K562 (cell line): ENCODE results near the gene LRP3. TPM values are rescaled to one million over a fixed set of nuclear protein-coding genes. Genes with fewer than 3 reads are reported as not detected.

Source experiments
- ATAC-seq: fragments of 200-7000 bp; cut with Tn5 transposase; 3 replicates; pipeline ENCODE4 v1.9.1; 2020; ENCODE audit warnings: moderate library complexity
- BruUV-seq: library from RNA; stranded (reverse); fragments of 400-500 nt; replicated peaks from 2 replicates; lab custom pipeline; 2021; lab: Mats Ljungman, UMichigan
- CTCF ChIA-PET: fragments of 300-600 bp; formaldehyde crosslinking; extraction: SDS; loops from one replicate; lab custom pipeline; 2021; ENCODE audit warnings: low intra/inter-chr PET ratio; lab: Yijun Ruan, JAX
- POLR2A ChIA-PET: fragments of 300-600, 350-650 bp; sonication (Branson Sonifier 250); formaldehyde crosslinking; extraction: SDS; loops from one replicate; lab custom pipeline; 2021; ENCODE audit warnings: antibody characterized with exemption, inconsistent platforms; lab: Yijun Ruan, JAX
- DNase-seq, 4 experiments: peaks; one replicate each; pipeline versions ENCODE4 v3.0.0 to v3.0.0-alpha.2; 2011 to 2018; ENCODE audit warnings: low spot score in 3 of 4, mixed read lengths in 3 of 4; ENCODE audit errors: extremely low read depth in 1 of 4
- FAIRE-seq: peaks from 2 replicates; lab custom pipeline; 2011; peaks lifted over from hg19 to GRCh38; lab: Jason Lieb, UNC
- H2AFZ ChIP-seq: 2 replicates; pipeline ENCODE4 v1.6.0; 2011; ENCODE audit warnings: low read depth, low read length, control low read depth, inconsistent platforms
- H3K27ac ChIP-seq: fragments of 200-600 bp; 3 replicates; pipeline ENCODE4 v1.8.0; 2011; ENCODE audit warnings: low read depth, mild to moderate bottlenecking, control low read depth, inconsistent platforms, low read length, moderate library complexity, mixed read lengths; ENCODE audit errors: extremely low read depth
- H3K27me3 ChIP-seq, 2 experiments: fragments of 300-600 bp in 1 of 2; 2 replicates in 1 of 2; 3 replicates in 1 of 2; pipeline versions ENCODE4 v1.6.0 to v1.8.0; 2011; ENCODE audit warnings: inconsistent platforms in 2 of 2, low read length in 2 of 2, mild to moderate bottlenecking in 1 of 2, mixed read lengths in 1 of 2, moderate library complexity in 1 of 2; ENCODE audit not compliant: control insufficient read depth in 2 of 2, insufficient read depth in 2 of 2
- H3K36me3 ChIP-seq: fragments of 300-600 bp; 3 replicates; pipeline ENCODE4 v1.8.0; 2011; ENCODE audit warnings: mild to moderate bottlenecking, low read length, inconsistent platforms; ENCODE audit not compliant: control insufficient read depth, insufficient read depth
- H3K4me1 ChIP-seq, 2 experiments: fragments of 200-600 bp in 1 of 2; replicated peaks in 1 of 2; 2 replicates in 1 of 2; 3 replicates in 1 of 2; pipeline versions ENCODE4 v1.5.1 to v1.8.0; 2011; ENCODE audit warnings: inconsistent platforms in 2 of 2, low read length in 2 of 2, mild to moderate bottlenecking in 1 of 2, mixed read lengths in 1 of 2, moderate library complexity in 1 of 2; ENCODE audit not compliant: control insufficient read depth in 2 of 2, insufficient read depth in 2 of 2
- H3K4me2 ChIP-seq: 2 replicates; pipeline ENCODE4 v1.6.1; 2011; ENCODE audit warnings: low read length, control low read depth, inconsistent platforms, mixed read lengths; ENCODE audit not compliant: insufficient read depth
- H3K4me3 ChIP-seq: fragments of 200-600 bp; sonication (generic), shearing (Covaris generic); 2 replicates; pipeline ENCODE4 v1.5.1; 2016; ENCODE audit warnings: control low read depth, inconsistent platforms
- H3K79me2 ChIP-seq: fragments of 200-600 bp; 3 replicates; pipeline ENCODE4 v1.8.0; 2011; ENCODE audit warnings: low read length, inconsistent platforms; ENCODE audit not compliant: control insufficient read depth, insufficient read depth
- H3K9ac ChIP-seq, 2 experiments: 2 replicates each; pipeline versions ENCODE4 v1.6.0 to v1.6.1; 2011; ENCODE audit warnings: low read depth in 2 of 2, low read length in 2 of 2, control low read depth in 1 of 2, inconsistent platforms in 1 of 2, mild to moderate bottlenecking in 1 of 2, mixed read lengths in 1 of 2; ENCODE audit not compliant: insufficient read depth in 1 of 2
- H3K9me1 ChIP-seq: one replicate; pipeline ENCODE4 v1.6.0; 2011; ENCODE audit warnings: inconsistent platforms, mild to moderate bottlenecking, low read length, moderate library complexity; ENCODE audit not compliant: control insufficient read depth, insufficient read depth
- H3K9me3 ChIP-seq: replicated peaks from 2 replicates; pipeline ENCODE4 v1.5.1; 2011; ENCODE audit warnings: low read depth, low read length, inconsistent platforms; ENCODE audit not compliant: control insufficient read depth, insufficient read depth
- H4K20me1 ChIP-seq: replicated peaks from 2 replicates; pipeline ENCODE4 v1.6.1; 2011; ENCODE audit warnings: low read length, inconsistent platforms, mixed read lengths; ENCODE audit not compliant: control insufficient read depth, insufficient read depth
- MBD1 ChIP-seq: fragments of 250-450 bp; sonication (Bioruptor Pico); IDR thresholded peaks from 2 replicates; pipeline ENCODE4 v1.8.0; 2022; ENCODE audit warnings: inconsistent platforms
- ZMIZ1 ChIP-seq, 2 experiments: fragments of 150-350 bp in 1 of 2; IDR thresholded peaks; 2 replicates each; pipeline ENCODE4 v1.6.1; 2012 to 2016; ENCODE audit warnings: low read depth in 2 of 2, low read length in 2 of 2, mild to moderate bottlenecking in 1 of 2, moderate library complexity in 1 of 2
- WGBS: fragments of 100-300 bp; shearing (Covaris generic); methylation state at CpG from one replicate; pipeline ENCODE4 v1.1.6; 2016; ENCODE audit warnings: low coverage, mixed read lengths; ENCODE audit not compliant: insufficient coverage; ENCODE audit errors: missing lambda C conversion rate; 5-methylcytosine and 5-hydroxymethylcytosine counted together
- in situ Hi-C: fragments of 300-500 bp; cut with MboI; formaldehyde crosslinking; loops from 4 replicates; pipeline ENCODE4 v1.15.0; 2018; ENCODE audit warnings: inconsistent platforms, mixed read lengths
- intact Hi-C: fragments of 100-400 bp; cut with micrococcal nuclease; formaldehyde crosslinking; loops from 2 replicates; pipeline ENCODE4 v1.14.2; 2022
- polyA plus RNA-seq, 8 experiments: library from polyadenylated mRNA; depleted of rRNA in 4 of 8; stranded (reverse) in 5 of 8; unstranded in 3 of 8; fragments of >200 nt; fragmentation: Nextera tagmentation in 2 of 8; fragmentation: Illumina TruSeq in 1 of 8; extraction: Ambion mirVana in 2 of 8; extraction: Trizol in 1 of 8; gene quantifications; 2 replicates each; pipeline versions ENCODE4 v1.2.1 to v1.2.3, GENCODE V29; 2011 to 2014; ENCODE audit warnings: inconsistent platforms in 1 of 8, missing spikeins in 1 of 8
- total RNA-seq, 7 experiments: library from RNA; depleted of rRNA in 6 of 7; stranded (reverse); fragments of >200 nt in 6 of 7; fragmentation: Illumina TruSeq in 2 of 7; extraction: Trizol in 2 of 7; gene quantifications; 2 replicates each; pipeline versions ENCODE4 v1.2.1 to v1.2.3, GENCODE V29; 2011 to 2021; ENCODE audit warnings: low replicate concordance in 1 of 7

The LRP3 gene
- total and polyA plus RNA-seq, 9 of the 15 experiments (the other 6 are each of a cell fraction or from before 2014, with no cell fraction given), result 0.29 TPM; not detected in 8

- H3K4me2 ChIP-seq, result no peak overlapping the region
- TF ChIP-seq MBD1 (no peak), ZMIZ1 (IDR thresholded peaks at IDR 0.05; ENCODE audit: low read depth in 2 of 2, low read length in 2 of 2) (no peak)
- TF ChIP-seq, all 486 proteins: peak for 0
- 43% methylated on average over 17 of the region's 18 CpGs for WGBS
- Histone ChIP-seq H4K20me1 (no peaks in the 10 kb centered on the region), H3K36me3 (no peaks in the 10 kb centered on the region), H3K79me2 (no peaks in the 10 kb centered on the region), H3K9ac (no peak overlapping the region), H3K27me3 (peaks cover 0 to 21% of the 10 kb centered on the region in 2 experiments; a peak in 3 of 5 replicates), H3K9me3 (no peaks in the 10 kb centered on the region; the same call in none of the 2 replicates), H3K4me3 (no peak overlapping the region), H2AFZ (no peak overlapping the region), H3K27ac (no peak overlapping the region), H3K9me1 (no peaks in the 10 kb centered on the region), H3K4me1 (peaks cover 0 to 5% of the 10 kb centered on the region in 2 experiments; a peak in 2 of 5 replicates)
- ChIA-PET POLR2A (no interaction called here), CTCF (no interaction called here)
- no TSS peak for BruUV-seq
- in situ Hi-C loops, result no loop called here
- intact Hi-C loops, result no loop called here
- ATAC-seq, result no peak
- no peak for FAIRE-seq
- DNase-seq, result no peak
Measured at GRCh38 chr19:33227242-33227650, 33.1 kb downstream of the LRP3 start.
